HL-60 (cell line): ENCODE measurements around the gene MUTYH.

Experiments
- POLR2AphosphoS5 ChIP-seq: IDR thresholded peaks from 2 replicates; pipeline ENCODE4 v1.6.1; 2012; ENCODE audit warnings: low read depth
- SPI1 ChIP-seq: IDR thresholded peaks from 2 replicates; pipeline ENCODE4 v1.6.1; 2012; ENCODE audit warnings: low read depth, mild to moderate bottlenecking, borderline replicate concordance
- TF ChIP-seq, protein P1 (sequence below): IDR thresholded peaks from 2 replicates; pipeline ENCODE4 v1.6.1; 2012; ENCODE audit warnings: low read depth; ENCODE audit not compliant: insufficient replicate concordance
- TF ChIP-seq, protein P2 (sequence below): IDR thresholded peaks from one replicate; pipeline ENCODE4 v1.5.1; 2011; ENCODE audit warnings: low read length, control low read depth, inconsistent platforms; ENCODE audit not compliant: insufficient read depth

DNA sequence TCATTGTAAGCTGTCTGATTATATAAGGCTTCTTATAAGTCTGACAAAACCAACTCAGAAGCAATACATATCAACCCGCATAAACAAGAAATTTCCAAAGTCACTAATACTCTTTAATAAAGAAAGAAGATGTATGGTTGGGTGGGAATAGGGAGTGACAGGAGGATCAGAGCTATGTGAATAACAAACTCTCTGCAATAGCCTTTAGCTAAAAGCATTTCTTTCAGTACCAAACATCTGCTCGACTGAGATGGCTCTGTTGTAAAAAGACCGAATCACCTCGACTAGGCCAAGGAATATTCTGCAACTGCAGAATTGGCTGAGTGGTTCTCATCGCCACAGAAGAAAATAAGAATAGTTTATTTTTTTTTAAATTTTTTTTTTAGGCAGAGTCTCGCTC, 39.3 kb upstream of the MUTYH start:
- TF ChIP-seq POLR2AphosphoS5 (no peak), SPI1 (no peak)
- TF ChIP-seq, protein P1, sequence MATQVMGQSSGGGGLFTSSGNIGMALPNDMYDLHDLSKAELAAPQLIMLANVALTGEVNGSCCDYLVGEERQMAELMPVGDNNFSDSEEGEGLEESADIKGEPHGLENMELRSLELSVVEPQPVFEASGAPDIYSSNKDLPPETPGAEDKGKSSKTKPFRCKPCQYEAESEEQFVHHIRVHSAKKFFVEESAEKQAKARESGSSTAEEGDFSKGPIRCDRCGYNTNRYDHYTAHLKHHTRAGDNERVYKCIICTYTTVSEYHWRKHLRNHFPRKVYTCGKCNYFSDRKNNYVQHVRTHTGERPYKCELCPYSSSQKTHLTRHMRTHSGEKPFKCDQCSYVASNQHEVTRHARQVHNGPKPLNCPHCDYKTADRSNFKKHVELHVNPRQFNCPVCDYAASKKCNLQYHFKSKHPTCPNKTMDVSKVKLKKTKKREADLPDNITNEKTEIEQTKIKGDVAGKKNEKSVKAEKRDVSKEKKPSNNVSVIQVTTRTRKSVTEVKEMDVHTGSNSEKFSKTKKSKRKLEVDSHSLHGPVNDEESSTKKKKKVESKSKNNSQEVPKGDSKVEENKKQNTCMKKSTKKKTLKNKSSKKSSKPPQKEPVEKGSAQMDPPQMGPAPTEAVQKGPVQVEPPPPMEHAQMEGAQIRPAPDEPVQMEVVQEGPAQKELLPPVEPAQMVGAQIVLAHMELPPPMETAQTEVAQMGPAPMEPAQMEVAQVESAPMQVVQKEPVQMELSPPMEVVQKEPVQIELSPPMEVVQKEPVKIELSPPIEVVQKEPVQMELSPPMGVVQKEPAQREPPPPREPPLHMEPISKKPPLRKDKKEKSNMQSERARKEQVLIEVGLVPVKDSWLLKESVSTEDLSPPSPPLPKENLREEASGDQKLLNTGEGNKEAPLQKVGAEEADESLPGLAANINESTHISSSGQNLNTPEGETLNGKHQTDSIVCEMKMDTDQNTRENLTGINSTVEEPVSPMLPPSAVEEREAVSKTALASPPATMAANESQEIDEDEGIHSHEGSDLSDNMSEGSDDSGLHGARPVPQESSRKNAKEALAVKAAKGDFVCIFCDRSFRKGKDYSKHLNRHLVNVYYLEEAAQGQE, result no peak
- TF ChIP-seq, protein P2, sequence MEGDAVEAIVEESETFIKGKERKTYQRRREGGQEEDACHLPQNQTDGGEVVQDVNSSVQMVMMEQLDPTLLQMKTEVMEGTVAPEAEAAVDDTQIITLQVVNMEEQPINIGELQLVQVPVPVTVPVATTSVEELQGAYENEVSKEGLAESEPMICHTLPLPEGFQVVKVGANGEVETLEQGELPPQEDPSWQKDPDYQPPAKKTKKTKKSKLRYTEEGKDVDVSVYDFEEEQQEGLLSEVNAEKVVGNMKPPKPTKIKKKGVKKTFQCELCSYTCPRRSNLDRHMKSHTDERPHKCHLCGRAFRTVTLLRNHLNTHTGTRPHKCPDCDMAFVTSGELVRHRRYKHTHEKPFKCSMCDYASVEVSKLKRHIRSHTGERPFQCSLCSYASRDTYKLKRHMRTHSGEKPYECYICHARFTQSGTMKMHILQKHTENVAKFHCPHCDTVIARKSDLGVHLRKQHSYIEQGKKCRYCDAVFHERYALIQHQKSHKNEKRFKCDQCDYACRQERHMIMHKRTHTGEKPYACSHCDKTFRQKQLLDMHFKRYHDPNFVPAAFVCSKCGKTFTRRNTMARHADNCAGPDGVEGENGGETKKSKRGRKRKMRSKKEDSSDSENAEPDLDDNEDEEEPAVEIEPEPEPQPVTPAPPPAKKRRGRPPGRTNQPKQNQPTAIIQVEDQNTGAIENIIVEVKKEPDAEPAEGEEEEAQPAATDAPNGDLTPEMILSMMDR, result no peak
